ENCODE data around the gene ORC6. TPM values are rescaled to one million over a fixed set of nuclear protein-coding genes. Genes with fewer than 3 reads are reported as not detected.

The ORC6 gene
- total RNA-seq, 2 experiments from 2014 or later: 3.7 to 3.8 TPM

- no peaks in the 10 kb centered on the region for H3K36me3 ChIP-seq (ENCODE audit: insufficient read depth, low read length)
- ChIA-PET CTCF (no interaction called here), POLR2A (no interaction called here)
- H3K4me3 Mint-ChIP-seq: no peak overlapping the region
- H3K27me3 ChIP-seq (ENCODE audit: control insufficient read depth in 1 of 2, insufficient read depth in 2 of 2, low read length in 2 of 2): no peaks in the 10 kb centered on the region
- DNase-seq (peak in 1 of 14 experiments; percentile 19), ATAC-seq (ENCODE audit: poor library complexity) (no peak)
- no peak overlapping the region for H3K27ac Mint-ChIP-seq
- H3K4me1 ChIP-seq (ENCODE audit: insufficient read depth, low read length): peaks cover 5% of the 10 kb centered on the region
- peaks cover 9% of the 10 kb centered on the region for H3K4me1 Mint-ChIP-seq (ENCODE audit: low read depth)
- no peaks in the 10 kb centered on the region for H3K36me3 Mint-ChIP-seq (ENCODE audit: low read depth)
- H3K9me3 Mint-ChIP-seq: no peaks in the 10 kb centered on the region
- H3K9me3 ChIP-seq (ENCODE audit: control insufficient read depth in 1 of 2, insufficient read depth in 1 of 2, low read length in 2 of 2): peaks cover 0 to 4% of the 10 kb centered on the region in 2 experiments
- H3K27ac ChIP-seq (ENCODE audit: low read depth in 1 of 2, low read length in 2 of 2): no peak overlapping the region
- no peak for TF ChIP-seq CTCF (IDR thresholded peaks at IDR 0.05)
- intact Hi-C loops (cut with DNase I, micrococcal nuclease): no loop called here
- H3K4me3 ChIP-seq (ENCODE audit: low read length): no peak overlapping the region
- H3K27me3 Mint-ChIP-seq: no peaks in the 10 kb centered on the region
Observed at GRCh38 chr16:46743232-46743719, 53.8 kb downstream of the ORC6 start.

DNA sequence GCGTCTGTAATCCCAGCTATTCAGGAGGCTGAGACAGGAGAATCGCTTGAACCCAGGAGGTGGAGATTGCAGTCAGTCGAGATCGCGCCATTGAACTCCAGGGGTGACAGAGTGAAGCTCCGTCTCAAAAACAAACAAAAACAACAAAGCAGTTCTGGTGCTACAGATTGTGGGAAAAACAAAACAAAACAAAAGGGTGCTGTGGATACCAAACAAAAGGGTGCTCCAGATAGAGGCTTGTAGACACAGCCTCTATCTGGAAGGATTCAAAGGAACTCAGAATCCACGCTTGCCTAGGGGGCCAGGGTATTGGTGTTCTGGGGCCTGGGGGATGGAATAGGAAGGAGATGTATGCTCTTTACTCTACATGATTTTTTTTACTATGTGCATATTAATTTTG, 56.2 kb downstream of the ORC6 start:
- peaks cover 5% of the 10 kb centered on the region for H3K4me1 ChIP-seq (ENCODE audit: insufficient read depth, low read length)
- no peaks in the 10 kb centered on the region for H3K27me3 ChIP-seq (ENCODE audit: control insufficient read depth in 1 of 2, insufficient read depth in 2 of 2, low read length in 2 of 2)
- DNase-seq (no peak), ATAC-seq (ENCODE audit: poor library complexity) (no peak)
- no peak overlapping the region for H3K4me3 ChIP-seq (ENCODE audit: low read length)
- peaks cover 9% of the 10 kb centered on the region for H3K4me1 Mint-ChIP-seq (ENCODE audit: low read depth)
- no peak overlapping the region for H3K27ac Mint-ChIP-seq
- no peak overlapping the region for H3K27ac ChIP-seq (ENCODE audit: low read depth in 1 of 2, low read length in 2 of 2)
- no peaks in the 10 kb centered on the region for H3K36me3 Mint-ChIP-seq (ENCODE audit: low read depth)
- H3K9me3 ChIP-seq (ENCODE audit: control insufficient read depth in 1 of 2, insufficient read depth in 1 of 2, low read length in 2 of 2): peaks cover 0 to 4% of the 10 kb centered on the region in 2 experiments
- no peaks in the 10 kb centered on the region for H3K27me3 Mint-ChIP-seq
- CTCF ChIA-PET: no interaction called here
- H3K9me3 Mint-ChIP-seq: no peaks in the 10 kb centered on the region
- H3K4me3 Mint-ChIP-seq: no peak overlapping the region
- no peaks in the 10 kb centered on the region for H3K36me3 ChIP-seq (ENCODE audit: insufficient read depth, low read length)
- POLR2A ChIA-PET: no interaction called here
- intact Hi-C loops (cut with DNase I, micrococcal nuclease): no loop called here
- TF ChIP-seq CTCF (IDR thresholded peaks at IDR 0.05): no peak

GRCh38 chr16:46746821-46747776, 57.6 kb downstream of the ORC6 start:
- peaks cover 0 to 4% of the 10 kb centered on the region in 2 experiments for H3K9me3 ChIP-seq (ENCODE audit: control insufficient read depth in 1 of 2, insufficient read depth in 1 of 2, low read length in 2 of 2)
- DNase-seq (no peak), ATAC-seq (ENCODE audit: poor library complexity) (no peak)
- no peaks in the 10 kb centered on the region for H3K36me3 ChIP-seq (ENCODE audit: insufficient read depth, low read length)
- no peak overlapping the region for H3K27ac ChIP-seq (ENCODE audit: low read depth in 1 of 2, low read length in 2 of 2)
- H3K27me3 ChIP-seq (ENCODE audit: control insufficient read depth in 1 of 2, insufficient read depth in 2 of 2, low read length in 2 of 2): no peaks in the 10 kb centered on the region
- no peaks in the 10 kb centered on the region for H3K36me3 Mint-ChIP-seq (ENCODE audit: low read depth)
- H3K9me3 Mint-ChIP-seq: no peaks in the 10 kb centered on the region
- H3K27me3 Mint-ChIP-seq: no peaks in the 10 kb centered on the region
- no peak overlapping the region for H3K4me3 ChIP-seq (ENCODE audit: low read length)
- intact Hi-C loops (cut with DNase I, micrococcal nuclease): no loop called here
- ChIA-PET POLR2A (no interaction called here), CTCF (no interaction called here)
- H3K27ac Mint-ChIP-seq: no peak overlapping the region
- no peak overlapping the region for H3K4me3 Mint-ChIP-seq
- TF ChIP-seq CTCF (IDR thresholded peaks at IDR 0.05): no peak
- H3K4me1 ChIP-seq (ENCODE audit: insufficient read depth, low read length): peaks cover 5% of the 10 kb centered on the region
- H3K4me1 Mint-ChIP-seq (ENCODE audit: low read depth): peaks cover 9% of the 10 kb centered on the region

Other genes with a start within 250 kb of the ORC6 start
- 1 to 10 TPM in 1 of 2 experiments, under 1 TPM in 1; 0.69 to 1.1 TPM for gene SHCBP1, start 68.3 kb upstream of the ORC6 start, total RNA-seq
- 10 to 100 TPM; 34.6 to 44.1 TPM for gene VPS35, start 481 bp upstream of the ORC6 start, total RNA-seq
- gene MYLK3, start 58.7 kb downstream of the ORC6 start, total RNA-seq: under 1 TPM in 1 of 2 experiments, not detected in 1; 0.38 TPM
- gene C16orf87, start 141.5 kb downstream of the ORC6 start, total RNA-seq: 10 to 100 TPM; 20.6 to 22.6 TPM
- under 1 TPM in 1 of 2 experiments, not detected in 1; 0.47 TPM for gene GPT2, start 194.7 kb downstream of the ORC6 start, total RNA-seq